ENCODE data around the gene MLPH.

MLPH gene

GRCh38 chr2:237492137-237492890 is 5.3 kb downstream of the MLPH start:
- H3K79me2 ChIP-seq (ENCODE audit: control insufficient read depth, low read length) = no peaks in the 10 kb centered on the region
- H3F3A ChIP-seq (ENCODE audit: control insufficient read depth, insufficient read depth) = no peaks in the 10 kb centered on the region
- no peaks in the 10 kb centered on the region for H4K20me1 ChIP-seq (ENCODE audit: control insufficient read depth, insufficient read depth, low read depth, low read length)
- no peak overlapping the region for H3K4me3 ChIP-seq (ENCODE audit: low read length)
- H3K9me2 ChIP-seq (replicated peaks; ENCODE audit: control insufficient read depth, low read length) = no peaks in the 10 kb centered on the region
- no peaks in the 10 kb centered on the region for H3K4me1 ChIP-seq (ENCODE audit: control insufficient read depth, low read length)
- H3K36me3 ChIP-seq (ENCODE audit: control insufficient read depth, low read length) = no peaks in the 10 kb centered on the region
- TF ChIP-seq EZH2phosphoT487 (IDR thresholded peaks at IDR 0.05; ENCODE audit: borderline replicate concordance, low read length) = no peak
- no peak for TF ChIP-seq CTCF (IDR thresholded peaks at IDR 0.05; ENCODE audit: low read depth, low read length, poor library complexity, severe bottlenecking)
- no peak overlapping the region for H3K4me2 ChIP-seq (ENCODE audit: low read length)
- peaks cover 20% of the 10 kb centered on the region for H3K9me3 ChIP-seq (ENCODE audit: control insufficient read depth, insufficient read depth, low read length)
- H3K27ac ChIP-seq (ENCODE audit: low read depth, low read length) = no peak overlapping the region
- H3K27me3 ChIP-seq (ENCODE audit: control insufficient read depth, low read length) = no peaks in the 10 kb centered on the region

GRCh38 chr2:237494066-237494465 is 7.0 kb downstream of the MLPH start:
- Histone ChIP-seq H3K4me1 (ENCODE audit: control insufficient read depth, low read length) (no peaks in the 10 kb centered on the region), H3F3A (ENCODE audit: control insufficient read depth, insufficient read depth) (no peaks in the 10 kb centered on the region), H3K4me2 (ENCODE audit: low read length) (no peak overlapping the region), H3K79me2 (ENCODE audit: control insufficient read depth, low read length) (no peaks in the 10 kb centered on the region), H3K27me3 (ENCODE audit: control insufficient read depth, low read length) (no peaks in the 10 kb centered on the region), H3K4me3 (ENCODE audit: low read length) (no peak overlapping the region), H3K9me3 (ENCODE audit: control insufficient read depth, insufficient read depth, low read length) (peaks cover 20% of the 10 kb centered on the region), H4K20me1 (ENCODE audit: control insufficient read depth, insufficient read depth, low read depth, low read length) (no peaks in the 10 kb centered on the region), H3K27ac (ENCODE audit: low read depth, low read length) (no peak overlapping the region), H3K9me2 (replicated peaks; ENCODE audit: control insufficient read depth, low read length) (no peaks in the 10 kb centered on the region), H3K36me3 (ENCODE audit: control insufficient read depth, low read length) (no peaks in the 10 kb centered on the region)
- TF ChIP-seq CTCF (IDR thresholded peaks at IDR 0.05; ENCODE audit: low read depth, low read length, poor library complexity, severe bottlenecking) (no peak), EZH2phosphoT487 (IDR thresholded peaks at IDR 0.05; ENCODE audit: borderline replicate concordance, low read length) (no peak)

GRCh38 chr2:237495521-237496117 is 8.6 kb downstream of the MLPH start:
- no peak overlapping the region for H3K27ac ChIP-seq (ENCODE audit: low read depth, low read length)
- H3K4me2 ChIP-seq (ENCODE audit: low read length) = no peak overlapping the region
- no peaks in the 10 kb centered on the region for H3K79me2 ChIP-seq (ENCODE audit: control insufficient read depth, low read length)
- H4K20me1 ChIP-seq (ENCODE audit: control insufficient read depth, insufficient read depth, low read depth, low read length) = no peaks in the 10 kb centered on the region
- no peaks in the 10 kb centered on the region for H3K36me3 ChIP-seq (ENCODE audit: control insufficient read depth, low read length)
- H3K4me3 ChIP-seq (ENCODE audit: low read length) = no peak overlapping the region
- peaks cover 20% of the 10 kb centered on the region for H3K9me3 ChIP-seq (ENCODE audit: control insufficient read depth, insufficient read depth, low read length)
- no peaks in the 10 kb centered on the region for H3K9me2 ChIP-seq (replicated peaks; ENCODE audit: control insufficient read depth, low read length)
- no peaks in the 10 kb centered on the region for H3F3A ChIP-seq (ENCODE audit: control insufficient read depth, insufficient read depth)
- H3K27me3 ChIP-seq (ENCODE audit: control insufficient read depth, low read length) = no peaks in the 10 kb centered on the region; the same call in 1 of the 2 replicates
- H3K4me1 ChIP-seq (ENCODE audit: control insufficient read depth, low read length) = no peaks in the 10 kb centered on the region
- TF ChIP-seq EZH2phosphoT487 (IDR thresholded peaks at IDR 0.05; ENCODE audit: borderline replicate concordance, low read length) (no peak), CTCF (IDR thresholded peaks at IDR 0.05; ENCODE audit: low read depth, low read length, poor library complexity, severe bottlenecking) (no peak)
